Ureter (tissue), 1 donor: ENCODE measurements around the gene PLXNA1. TPM values are rescaled to one million over a fixed set of nuclear protein-coding genes. Genes with fewer than 3 reads are reported as not detected.

Source experiments
- DNase-seq: peaks from one replicate; pipeline ENCODE4 v3.0.0-alpha.2; 2020; ENCODE audit warnings: low spot score
- total RNA-seq: library from RNA; stranded (reverse); gene quantifications from one replicate; pipeline ENCODE4 v1.2.4, GENCODE V29; 2023
- donor health status: DM: yes; HTN: yes; CAD: no.

The PLXNA1 gene
- total RNA-seq, 1 donor from 2014 or later, result 43.0 TPM

DNA sequence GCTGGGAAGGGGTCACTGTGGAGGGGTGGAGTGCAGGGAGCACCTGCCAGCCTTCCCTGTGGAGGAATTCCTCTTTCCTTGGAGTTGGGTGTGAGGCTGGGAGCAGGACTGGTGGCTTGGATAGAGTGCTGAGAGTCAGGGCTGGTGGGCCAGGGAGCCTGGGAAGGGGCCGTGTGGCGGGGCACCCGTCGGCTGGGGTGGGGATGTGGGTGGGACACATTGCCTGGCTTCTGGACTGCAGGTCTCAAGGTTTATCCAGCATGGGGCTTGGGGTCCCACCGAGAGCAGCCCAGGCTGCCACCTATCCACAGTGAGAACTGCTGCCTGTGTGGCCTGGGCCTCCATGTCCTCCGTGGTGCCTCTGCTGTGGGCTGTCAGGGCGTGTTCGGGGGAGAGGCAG lies 4.7 kb downstream of the PLXNA1 start:
- DNase-seq, result no peak

DNA sequence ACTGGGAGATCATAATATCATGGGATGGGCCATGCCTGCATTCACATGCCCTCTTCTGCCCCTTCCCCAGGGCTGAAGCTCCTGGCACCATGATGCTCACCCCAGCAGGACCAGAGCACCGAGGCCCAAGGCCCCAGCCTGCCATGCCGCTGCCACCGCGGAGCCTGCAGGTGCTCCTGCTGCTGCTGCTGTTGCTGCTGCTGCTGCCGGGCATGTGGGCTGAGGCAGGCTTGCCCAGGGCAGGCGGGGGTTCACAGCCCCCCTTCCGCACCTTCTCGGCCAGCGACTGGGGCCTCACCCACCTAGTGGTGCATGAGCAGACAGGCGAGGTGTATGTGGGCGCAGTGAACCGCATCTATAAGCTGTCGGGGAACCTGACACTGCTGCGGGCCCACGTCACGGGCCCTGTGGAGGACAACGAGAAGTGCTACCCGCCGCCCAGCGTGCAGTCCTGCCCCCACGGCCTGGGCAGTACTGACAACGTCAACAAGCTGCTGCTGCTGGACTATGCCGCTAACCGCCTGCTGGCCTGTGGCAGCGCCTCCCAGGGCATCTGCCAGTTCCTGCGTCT lies 5.6 kb downstream of the PLXNA1 start:
- no peak for DNase-seq

DNA sequence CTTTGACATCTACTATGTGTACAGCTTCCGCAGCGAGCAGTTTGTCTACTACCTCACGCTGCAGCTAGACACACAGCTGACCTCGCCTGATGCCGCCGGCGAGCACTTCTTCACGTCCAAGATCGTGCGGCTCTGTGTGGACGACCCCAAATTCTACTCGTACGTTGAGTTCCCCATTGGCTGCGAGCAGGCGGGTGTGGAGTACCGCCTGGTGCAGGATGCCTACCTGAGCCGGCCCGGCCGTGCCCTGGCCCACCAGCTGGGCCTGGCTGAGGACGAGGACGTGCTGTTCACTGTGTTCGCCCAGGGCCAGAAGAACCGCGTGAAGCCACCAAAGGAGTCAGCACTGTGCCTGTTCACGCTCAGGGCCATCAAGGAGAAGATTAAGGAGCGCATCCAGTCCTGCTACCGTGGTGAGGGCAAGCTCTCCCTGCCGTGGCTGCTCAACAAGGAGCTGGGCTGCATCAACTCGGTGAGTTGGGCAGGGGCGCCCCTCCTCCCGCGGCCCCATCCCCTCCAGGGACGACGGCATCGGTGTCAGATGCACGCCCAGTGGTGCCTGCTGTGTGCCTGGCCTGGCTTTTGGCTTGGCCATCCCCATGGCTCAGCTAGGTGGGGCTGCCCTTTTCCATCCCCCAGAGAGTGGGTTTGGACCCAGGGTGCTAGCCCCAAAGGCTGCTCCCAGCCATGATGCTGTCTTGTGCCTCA lies 6.6 kb downstream of the PLXNA1 start:
- DNase-seq, result no peak

DNA sequence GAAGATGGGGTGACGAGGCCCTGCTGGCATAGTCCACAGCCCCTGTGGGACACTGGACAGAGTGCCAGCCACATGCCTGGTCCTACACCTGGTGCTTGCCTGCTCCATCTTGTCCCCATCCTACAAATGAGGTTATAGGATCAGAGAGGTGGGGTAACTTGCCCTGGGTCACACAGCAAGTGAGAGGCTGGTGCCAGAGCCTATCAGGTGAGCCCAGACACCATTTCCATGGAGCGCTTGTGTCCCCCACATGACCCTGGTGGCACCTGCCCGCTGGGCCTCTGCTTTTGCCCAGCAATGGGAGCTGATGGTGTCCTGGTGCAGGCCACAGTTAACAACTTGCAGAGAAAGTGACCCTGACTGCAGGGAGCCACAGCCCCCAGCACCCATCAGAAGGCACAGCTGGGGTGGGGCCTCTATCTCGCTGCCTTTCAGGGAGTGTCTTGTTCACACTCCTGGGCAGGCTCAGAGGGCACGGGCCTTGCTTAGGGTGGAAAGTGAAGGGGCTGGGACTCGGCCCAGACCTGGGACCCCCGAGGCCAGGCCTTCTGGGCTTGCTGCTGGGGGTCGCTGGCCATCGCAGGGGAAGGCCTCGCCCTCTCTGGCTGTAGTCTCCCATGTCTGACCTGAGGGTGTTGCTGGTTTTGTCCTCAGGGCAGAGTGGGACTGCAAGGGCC lies 7.2 kb downstream of the PLXNA1 start:
- no peak for DNase-seq

DNA sequence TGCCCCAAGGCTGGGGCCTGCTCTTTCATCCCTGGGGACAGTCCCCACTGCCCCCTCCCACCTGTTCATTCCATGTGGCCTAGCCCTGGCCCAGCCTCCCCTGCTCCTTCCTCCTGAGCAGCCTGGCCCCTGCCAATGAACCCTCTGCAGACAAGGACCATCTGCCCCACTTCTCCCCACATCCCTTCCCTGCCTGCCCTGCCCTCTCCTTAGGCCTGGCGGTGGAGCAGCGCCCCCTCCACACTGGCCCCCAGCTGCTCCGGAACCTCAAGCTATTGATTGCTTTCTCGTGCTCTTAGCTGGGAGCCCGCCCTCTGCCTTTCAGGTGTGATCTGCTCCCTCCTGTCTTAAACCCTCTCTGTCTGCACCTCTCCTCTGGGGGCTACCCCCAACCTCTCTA lies 8.0 kb downstream of the PLXNA1 start:
- no peak for DNase-seq

DNA sequence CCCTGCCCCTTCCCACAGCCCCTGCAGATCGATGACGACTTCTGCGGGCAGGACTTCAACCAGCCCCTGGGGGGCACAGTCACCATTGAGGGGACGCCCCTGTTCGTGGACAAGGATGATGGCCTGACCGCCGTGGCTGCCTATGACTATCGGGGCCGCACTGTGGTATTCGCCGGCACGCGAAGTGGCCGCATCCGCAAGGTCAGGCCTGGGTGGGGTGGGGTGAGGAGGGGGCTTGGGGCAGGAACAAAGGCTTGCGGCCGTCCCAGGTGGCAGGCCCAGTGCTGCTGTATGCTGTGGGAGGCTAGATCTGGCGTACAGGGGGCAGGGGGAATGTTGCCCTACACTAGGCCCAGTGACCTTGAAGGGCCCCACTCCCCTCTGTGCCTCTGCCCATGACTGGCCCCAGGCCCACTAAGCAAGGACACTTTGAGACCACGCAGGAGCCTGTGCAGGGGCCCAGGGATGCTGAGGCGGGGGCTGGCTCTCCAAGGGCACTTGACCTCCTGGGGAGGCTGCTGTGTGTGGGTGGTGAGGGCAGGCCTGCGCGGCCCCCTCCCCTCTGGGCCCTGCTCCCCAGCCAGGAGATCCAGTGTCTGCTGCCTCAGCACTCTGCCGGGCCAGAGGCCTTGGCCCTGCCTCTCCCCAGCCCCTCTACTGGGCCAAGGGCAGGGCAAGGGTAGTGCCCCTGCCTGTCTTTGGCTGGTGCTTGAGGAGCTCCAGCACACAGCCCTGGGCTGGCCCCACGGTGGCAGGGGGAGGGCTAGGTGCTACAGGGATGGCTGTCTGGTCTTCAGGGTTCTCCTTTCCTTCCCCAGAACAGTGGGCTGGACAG lies 8.7 kb downstream of the PLXNA1 start:
- no peak for DNase-seq

DNA sequence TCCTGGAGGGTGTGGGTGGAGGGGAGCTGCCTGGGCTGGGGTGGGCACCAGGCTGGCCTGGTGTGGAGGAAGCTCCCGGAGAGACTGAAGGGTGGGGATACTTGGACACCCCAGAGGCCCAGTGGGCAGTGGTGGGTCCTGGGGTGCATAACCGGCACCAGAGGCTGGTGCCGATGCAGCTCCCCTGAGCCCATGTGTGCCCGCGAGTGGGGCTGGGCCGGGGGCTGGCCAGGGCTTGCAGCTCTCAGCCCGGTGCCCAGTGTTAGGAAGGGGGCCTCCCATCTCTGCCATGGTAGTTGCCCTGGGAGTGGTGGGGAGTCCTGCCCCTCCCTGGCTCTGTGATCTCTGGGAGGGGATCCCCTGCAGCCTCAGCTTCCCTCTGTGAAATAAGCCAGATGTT lies 9.3 kb downstream of the PLXNA1 start:
- DNase-seq, result no peak

DNA sequence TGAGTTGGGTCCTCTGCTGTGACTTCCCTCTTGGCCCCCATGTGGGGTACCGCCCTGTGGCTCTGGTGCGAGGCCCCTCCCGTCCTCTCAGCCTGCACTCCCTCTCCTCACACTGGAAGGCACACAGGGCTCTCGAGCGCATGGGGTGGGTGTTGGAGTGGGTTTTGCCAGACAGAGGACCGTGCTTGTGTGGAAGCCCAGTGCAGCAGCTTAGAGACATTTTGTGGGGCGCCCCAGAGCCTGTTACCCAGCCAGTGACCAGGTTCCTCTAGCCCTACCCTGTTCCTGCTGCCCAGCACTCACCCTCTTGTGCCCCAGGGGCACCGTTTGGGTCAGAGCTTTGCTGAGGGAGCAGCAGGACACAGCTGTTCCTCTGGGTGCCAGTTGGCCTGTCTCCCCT lies 9.9 kb downstream of the PLXNA1 start:
- DNase-seq, result no peak

DNA sequence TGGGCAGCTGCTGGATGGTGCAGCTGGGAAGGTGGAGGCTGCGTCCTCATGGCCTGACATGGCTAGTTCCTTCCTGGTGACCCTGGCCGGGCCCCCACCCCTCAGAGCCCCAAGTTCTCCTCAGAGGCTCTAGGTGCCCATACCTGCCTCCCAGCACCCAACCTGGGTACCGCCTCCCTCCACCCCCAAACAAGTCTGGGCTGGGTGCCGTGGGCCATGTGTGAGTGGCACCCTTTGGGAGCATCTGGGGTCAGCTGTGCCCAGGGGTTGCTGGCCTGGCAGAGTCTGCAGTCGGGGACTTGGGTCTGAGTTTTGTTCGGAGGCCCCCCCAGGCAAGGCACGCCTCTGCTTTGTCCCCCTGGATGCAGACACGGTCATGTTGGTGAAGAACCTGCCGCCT lies 10.5 kb downstream of the PLXNA1 start:
- no peak for DNase-seq

DNA sequence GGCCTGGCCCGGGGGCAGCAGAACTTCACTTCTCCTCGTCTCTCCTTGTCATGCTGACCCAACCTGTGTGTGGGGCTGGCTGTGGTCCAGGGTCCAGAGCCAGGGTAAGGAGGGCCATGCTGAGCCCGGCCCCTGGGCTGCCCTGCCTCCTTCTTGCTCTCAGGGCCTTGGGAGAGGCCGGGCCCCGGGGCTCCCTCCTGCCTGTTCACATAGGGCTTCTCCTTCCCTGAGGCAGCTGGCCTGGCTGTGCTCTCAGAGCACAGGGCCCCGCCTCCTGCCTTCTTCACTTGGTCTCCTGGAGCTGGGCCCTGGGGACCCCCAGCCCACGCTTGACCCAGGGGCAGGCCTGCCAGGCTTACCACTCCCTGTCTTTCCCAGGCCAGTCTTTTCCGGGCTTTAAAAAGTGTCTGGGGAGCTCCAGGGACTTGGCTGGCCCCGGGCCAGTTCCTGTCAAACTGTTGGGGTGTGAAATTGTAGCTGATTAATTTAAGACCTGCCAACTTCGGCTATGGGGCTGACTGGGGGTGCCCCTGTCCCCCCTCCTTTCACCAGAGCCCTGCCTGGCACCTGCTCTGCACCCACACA lies 11.8 kb downstream of the PLXNA1 start:
- DNase-seq, result no peak

DNA sequence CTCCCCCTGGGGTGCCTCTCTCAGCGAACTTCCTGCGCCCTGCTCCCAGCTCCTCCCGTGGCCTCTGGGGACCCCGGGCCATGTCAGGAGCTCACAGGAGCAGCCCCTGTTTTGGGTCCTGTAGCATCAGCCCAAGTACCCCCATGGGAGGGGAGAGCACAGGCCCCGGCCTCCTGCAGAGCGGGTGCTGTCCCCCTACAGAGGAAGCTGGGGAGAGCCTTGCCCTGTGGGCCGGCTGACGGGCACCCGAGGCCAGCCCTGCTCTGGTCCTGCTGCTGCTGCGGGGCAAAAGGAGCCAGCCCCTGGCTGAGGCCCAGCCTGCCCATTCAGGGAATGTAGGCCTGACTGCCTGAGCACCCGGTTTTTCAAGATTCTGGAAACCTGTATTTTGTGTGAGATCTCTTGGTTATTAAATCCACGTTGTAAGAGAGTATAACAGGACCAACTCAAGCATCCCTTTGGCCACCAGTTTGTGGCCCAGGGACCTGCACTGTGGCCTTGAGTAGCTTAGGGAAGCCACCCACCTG lies 12.4 kb downstream of the PLXNA1 start:
- DNase-seq, result no peak

DNA sequence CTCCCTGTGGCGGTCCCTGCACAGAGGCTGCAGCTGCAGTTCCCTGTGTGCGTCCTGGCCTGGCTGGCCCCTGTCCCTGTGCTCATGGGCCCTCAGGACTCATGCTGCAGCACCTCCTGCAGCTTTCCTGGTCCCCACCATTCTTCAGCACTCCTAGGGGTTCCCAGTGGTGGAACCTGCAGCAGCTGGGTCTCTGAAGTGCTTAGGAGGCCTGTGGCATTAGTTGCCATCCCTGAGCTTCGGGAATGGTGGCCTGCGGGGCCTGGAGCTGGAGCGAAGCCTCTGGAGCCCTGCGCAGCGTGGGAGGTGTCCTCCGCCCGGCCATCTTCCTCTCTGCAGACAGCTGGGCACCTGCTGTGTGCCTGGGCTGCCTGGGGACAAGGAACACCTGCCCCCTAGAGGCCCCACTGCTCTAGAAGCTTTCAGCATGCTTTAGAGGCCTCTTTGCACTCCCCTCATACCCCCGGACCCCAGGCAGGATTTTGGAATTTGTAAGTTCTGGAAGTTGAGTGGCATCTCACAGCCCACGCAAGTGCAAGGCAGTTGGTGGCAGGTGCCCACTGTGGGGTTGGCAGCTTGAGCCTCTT lies 13.1 kb downstream of the PLXNA1 start:
- DNase-seq, result no peak

DNA sequence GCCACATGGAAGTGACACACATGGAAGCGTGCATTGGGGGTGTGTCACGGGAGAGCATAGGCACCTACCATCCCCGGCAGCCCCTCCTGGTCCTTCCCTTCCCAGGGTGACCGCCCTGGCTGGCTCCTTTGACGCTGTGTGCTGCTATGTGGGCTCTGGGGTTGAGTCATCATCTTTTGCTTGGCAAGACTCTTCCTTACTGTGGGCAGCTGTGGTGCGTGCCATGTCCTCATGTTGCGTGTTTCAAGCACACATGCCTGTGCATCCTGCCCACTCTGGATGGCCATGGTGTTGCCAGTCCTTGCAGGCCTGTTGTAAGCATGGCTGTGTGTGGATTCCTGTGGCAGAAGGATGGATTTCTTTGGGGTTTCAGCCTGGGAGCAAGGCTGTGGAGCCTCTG lies 14.0 kb downstream of the PLXNA1 start:
- DNase-seq, result no peak

DNA sequence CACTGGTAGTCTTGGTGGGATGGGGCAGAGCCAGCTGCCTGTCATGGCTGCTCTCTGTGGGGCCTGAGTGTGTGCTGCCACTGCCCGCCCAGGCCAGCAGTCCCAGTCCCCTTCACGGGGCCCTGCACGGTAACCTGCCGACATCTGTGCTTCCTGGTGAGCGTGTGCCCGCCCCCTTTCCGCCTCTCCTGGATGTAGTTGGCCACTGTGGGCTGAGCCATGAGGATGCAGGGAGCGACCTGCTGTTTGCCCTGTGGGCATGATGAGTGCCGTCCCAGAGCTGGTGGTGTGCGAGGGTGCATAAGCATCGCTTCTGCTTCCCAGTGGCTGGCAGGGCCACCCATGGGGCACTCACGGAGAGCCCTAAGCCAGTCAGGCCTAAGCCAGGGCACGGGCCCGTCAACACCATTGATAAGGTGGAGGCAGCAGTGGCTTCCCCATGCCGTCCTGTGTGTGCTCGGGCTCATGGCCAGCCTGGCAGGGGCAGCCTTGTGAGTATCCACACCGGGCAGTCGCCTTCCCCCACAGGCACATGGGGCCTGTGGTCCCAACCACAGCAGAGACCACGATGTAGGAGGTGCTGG lies 14.6 kb downstream of the PLXNA1 start:
- no peak for DNase-seq

DNA sequence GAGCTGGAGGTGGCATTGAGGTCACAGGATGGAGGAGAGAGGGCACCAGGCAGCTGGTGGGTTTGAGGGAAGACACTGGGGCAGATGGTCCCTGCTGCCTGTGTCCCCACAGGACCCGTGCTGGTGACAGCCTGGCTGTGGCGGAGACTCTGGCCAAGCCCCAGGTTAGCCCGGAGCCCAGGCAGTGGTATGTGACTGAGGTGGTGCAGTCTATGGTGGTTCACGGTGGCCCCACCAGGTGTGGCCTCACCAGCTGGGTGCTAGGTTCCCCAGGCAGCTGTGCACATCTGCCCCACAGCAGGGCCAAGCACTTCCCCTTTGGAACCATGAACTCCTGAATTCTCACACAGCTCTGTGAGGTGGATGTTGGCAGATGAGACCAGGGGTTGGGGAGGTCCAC lies 15.4 kb downstream of the PLXNA1 start:
- no peak for DNase-seq

DNA sequence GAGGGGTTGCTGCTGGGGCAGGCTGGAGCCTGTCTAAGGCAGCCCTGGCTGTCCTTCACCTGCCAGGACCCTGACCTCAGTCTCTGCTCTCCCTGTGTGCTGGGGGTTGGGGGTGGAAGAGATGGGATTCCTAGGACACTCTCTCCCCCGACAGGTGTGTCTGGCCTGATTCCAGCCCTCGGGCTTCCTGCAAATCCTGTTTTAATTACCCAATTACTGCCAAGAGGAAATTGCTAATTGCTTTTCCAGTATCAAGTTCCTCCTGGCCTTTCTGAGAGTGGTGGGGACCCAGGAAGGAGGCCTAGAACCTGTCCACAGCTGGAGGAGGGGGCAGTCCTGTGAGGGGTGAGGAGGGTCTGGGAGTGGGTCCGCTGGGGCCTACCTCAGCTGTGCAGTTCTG lies 15.8 kb downstream of the PLXNA1 start:
- DNase-seq, result no peak

DNA sequence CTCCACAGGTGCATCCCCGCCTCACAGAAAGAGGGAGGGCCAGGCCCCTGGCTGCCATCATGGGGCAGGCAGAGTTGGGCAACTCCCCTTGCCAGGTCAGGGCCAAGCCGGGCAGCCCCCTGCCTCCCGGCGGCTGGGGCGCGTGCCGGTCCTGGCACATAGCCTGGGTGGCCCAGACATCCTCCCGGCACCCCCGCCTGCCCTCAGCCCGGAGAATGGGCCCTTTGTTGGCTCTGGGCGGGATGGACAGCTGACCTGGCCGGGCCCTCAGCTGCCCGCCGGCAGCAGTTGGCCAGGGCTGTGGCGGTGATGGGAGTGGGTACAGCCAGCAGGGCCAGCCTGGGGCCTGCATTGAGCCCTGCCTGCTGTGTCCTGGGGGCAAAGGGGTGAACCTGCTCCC lies 16.5 kb downstream of the PLXNA1 start:
- no peak for DNase-seq

DNA sequence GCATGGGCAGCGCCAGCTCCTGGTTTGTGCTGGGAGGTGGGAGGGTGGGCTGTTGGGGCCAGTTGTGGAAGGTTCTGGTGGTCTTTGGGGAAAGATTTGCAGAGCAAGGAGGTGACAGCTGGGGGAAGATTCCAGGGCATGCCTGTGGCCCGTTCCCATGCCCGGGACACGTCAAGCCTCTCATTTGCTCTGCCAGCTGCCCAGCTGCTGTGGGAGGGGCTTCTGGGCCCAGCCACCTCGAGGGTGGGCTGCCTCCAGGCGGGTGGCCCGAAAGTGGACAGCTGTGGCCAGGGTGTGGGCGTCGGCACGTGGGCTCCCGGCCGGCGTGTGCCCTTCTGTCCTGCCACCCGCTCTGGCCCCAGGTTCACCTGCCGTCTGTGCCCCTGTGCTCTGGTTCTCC lies 17.2 kb downstream of the PLXNA1 start:
- no peak for DNase-seq

DNA sequence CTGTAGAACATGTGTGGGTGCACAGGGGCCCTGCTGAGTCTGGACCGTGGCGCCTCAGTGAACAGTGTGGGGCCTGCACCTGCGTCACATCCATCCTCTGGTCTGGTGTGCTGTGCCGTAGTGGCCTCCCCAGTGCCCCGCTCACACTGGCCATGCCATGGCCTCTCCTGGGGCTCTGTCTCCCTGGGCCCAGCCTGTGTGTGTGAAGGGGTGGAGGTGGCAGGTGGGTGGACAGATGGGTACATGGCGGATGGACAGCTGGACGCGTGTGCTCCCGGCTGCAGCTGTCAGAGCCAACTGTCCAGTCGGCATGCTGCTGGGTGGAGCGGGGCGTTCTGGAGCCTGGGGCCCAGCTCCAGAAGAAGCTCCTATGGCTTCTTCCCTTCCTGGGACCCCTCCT lies 17.8 kb downstream of the PLXNA1 start:
- no peak for DNase-seq

DNA sequence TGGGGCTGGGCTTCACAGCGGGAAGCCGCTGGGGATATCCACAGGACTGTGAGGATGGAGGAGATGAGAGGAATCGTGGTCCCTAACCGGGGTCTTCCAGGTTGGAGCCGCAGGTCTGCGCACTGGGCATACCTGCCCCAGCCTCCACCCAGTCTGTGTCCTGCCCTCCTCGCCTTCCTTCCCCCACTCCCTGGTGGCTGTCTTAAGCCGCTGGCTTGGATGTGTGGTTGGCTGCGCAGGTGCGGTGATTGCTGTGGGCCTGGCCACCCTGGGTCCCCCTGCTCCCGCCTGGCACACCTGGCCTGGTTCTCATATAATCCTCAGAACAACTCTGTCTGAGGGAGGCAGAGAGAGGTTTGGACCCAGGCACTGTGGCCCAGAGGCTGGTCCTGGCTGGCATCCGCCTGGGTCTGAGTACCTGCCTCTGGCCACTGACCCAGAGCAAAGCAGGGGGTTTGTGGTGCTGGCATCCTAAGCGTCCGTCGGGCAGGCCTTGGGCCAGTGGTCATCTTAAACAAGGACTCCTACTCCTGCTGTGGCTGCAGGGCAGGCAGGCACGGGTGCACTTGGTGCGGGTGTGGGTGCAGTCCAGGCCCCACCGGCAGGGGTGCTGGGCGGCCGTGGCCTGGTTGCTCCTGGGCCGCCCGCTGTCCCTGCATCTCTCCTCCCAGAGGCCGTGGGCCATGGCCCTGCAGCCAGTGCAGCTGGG lies 18.7 kb downstream of the PLXNA1 start:
- DNase-seq, result no peak
